ENCODE data around the gene DDA1.
A peak's percentile ranks its signal among the peaks of the same experiment; 100 is the strongest.

Gene DDA1

GRCh38 chr19:17318966-17319365, 9.6 kb downstream of the DDA1 start:
- H3K27ac ChIP-seq (ENCODE audit: extremely low read depth, low read depth, low read length), result no peak overlapping the region
- no peaks in the 10 kb centered on the region for H3K4me1 ChIP-seq (ENCODE audit: control insufficient read depth, insufficient read depth, low read length)
- H3K4me3 ChIP-seq (ENCODE audit: low read depth, low read length), result no peak overlapping the region
- POLR2A ChIA-PET, result interaction anchor here (1.0 to 3.1 kb wide), 3 partner anchors 9 to 14 kb away, joined by 3 to 15 read pairs (median 13); partner anchors contain the start of gene DDA1
- no peak for TF ChIP-seq ZNF529 (tag by site-specific recombination; IDR thresholded peaks at IDR 0.05; ENCODE audit: insufficient replicate concordance)
- TF ChIP-seq GLIS1 (tag by site-specific recombination; IDR thresholded peaks at IDR 0.05), result 0 out of 2 replicates have a peak, but pooled peaks have one; percentile 12
- no peaks in the 10 kb centered on the region for H3K9me3 ChIP-seq (ENCODE audit: control insufficient read depth, insufficient read depth, low read depth, low read length)
- CTCF ChIA-PET, result no interaction called here
- H3K36me3 ChIP-seq (ENCODE audit: control insufficient read depth in 2 of 2, insufficient read depth in 1 of 2, low read length in 2 of 2), result peaks cover 3 to 56% of the 10 kb centered on the region in 2 experiments; a peak in 2 of 3 replicates

DNA sequence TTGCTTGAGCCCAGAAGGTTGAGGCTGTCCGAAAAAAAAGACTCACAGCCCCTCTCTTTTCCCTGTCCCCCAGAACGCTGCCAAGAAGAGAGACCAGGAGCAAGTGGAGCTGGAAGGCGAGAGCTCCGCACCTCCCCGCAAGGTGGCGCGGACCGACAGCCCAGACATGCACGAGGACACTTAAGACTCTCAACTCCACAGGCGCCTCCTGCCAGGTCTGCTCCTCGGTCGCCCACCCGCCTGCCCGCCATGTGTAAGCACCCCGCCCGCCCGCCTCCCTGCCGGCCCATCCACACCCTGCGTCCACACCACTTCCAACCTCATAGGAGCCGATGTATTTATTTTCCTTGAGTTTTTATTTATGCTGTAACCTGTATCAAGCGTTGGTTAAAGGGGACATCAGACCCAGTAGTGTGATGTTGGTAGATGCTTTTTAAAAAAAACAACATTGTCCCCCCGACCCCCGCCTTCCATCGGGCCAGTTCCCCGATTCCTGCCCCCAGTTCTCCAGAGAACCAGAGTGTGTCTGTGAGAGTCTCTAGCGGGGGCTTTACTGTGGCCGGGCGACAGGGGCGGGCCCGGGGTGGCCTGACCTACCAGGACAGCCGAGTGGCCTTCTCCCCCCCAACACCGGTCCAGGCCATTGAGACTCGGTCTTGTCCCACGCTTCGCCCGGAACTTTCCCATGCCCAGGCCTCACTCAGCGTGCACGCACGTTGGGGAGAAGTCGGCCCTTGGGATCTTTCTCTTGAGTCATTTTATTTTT, 10.3 kb downstream of the DDA1 start:
- peaks cover 3 to 49% of the 10 kb centered on the region in 2 experiments; a peak in 2 of 3 replicates for H3K36me3 ChIP-seq (ENCODE audit: control insufficient read depth in 2 of 2, insufficient read depth in 1 of 2, low read length in 2 of 2)
- no peak for TF ChIP-seq ZNF514 (tag by site-specific recombination; IDR thresholded peaks at IDR 0.05)
- TF ChIP-seq ZNF266 (tag by site-specific recombination; IDR thresholded peaks at IDR 0.05; ENCODE audit: low read depth), result no peak
- TF ChIP-seq PRDM6 (tag by site-specific recombination; IDR thresholded peaks at IDR 0.05), result no peak
- TF ChIP-seq OSR2 (tag by site-specific recombination; IDR thresholded peaks at IDR 0.05), result no peak
- no peak for TF ChIP-seq ZSCAN18 (tag by site-specific recombination; IDR thresholded peaks at IDR 0.05)
- no peak for TF ChIP-seq ZNF585B (tag by site-specific recombination; IDR thresholded peaks at IDR 0.05)
- no peak for TF ChIP-seq ZNF571 (tag by site-specific recombination; IDR thresholded peaks at IDR 0.05)
- no peak for TF ChIP-seq ZNF133 (tag by site-specific recombination; IDR thresholded peaks at IDR 0.05)
- no peak for TF ChIP-seq ZNF596 (tag by site-specific recombination; IDR thresholded peaks at IDR 0.05)
- no peak for TF ChIP-seq MYNN (tag by site-specific recombination; IDR thresholded peaks at IDR 0.05; ENCODE audit: borderline replicate concordance)
- TF ChIP-seq ZNF221 (tag by site-specific recombination; IDR thresholded peaks at IDR 0.05; ENCODE audit: borderline replicate concordance), result no peak
- no peak for TF ChIP-seq ZNF707 (tag by site-specific recombination; IDR thresholded peaks at IDR 0.05)
- no peak for TF ChIP-seq ZNF211 (tag by site-specific recombination; IDR thresholded peaks at IDR 0.05; ENCODE audit: low read depth)
- TF ChIP-seq TCF7L2 (IDR thresholded peaks at IDR 0.05; ENCODE audit: borderline replicate concordance, low read depth, low read length), result no peak
- TF ChIP-seq HOXD13 (CRISPR knock-in tag; IDR thresholded peaks at IDR 0.05; ENCODE audit: borderline replicate concordance), result no peak
- no peak for TF ChIP-seq ZNF791 (tag by site-specific recombination; IDR thresholded peaks at IDR 0.05)
- no peak overlapping the region for H3K4me3 ChIP-seq (ENCODE audit: low read depth, low read length)
- no peaks in the 10 kb centered on the region for H3K4me1 ChIP-seq (ENCODE audit: control insufficient read depth, insufficient read depth, low read length)
- H3K27ac ChIP-seq (ENCODE audit: extremely low read depth, low read depth, low read length), result no peak overlapping the region
- ChIA-PET POLR2A (interaction anchor here (1.0 to 3.0 kb wide), 2 partner anchors 11 to 13 kb away, joined by 3 to 15 read pairs; partner anchors contain the start of gene DDA1), CTCF (no interaction called here)
- no peaks in the 10 kb centered on the region for H3K9me3 ChIP-seq (ENCODE audit: control insufficient read depth, insufficient read depth, low read depth, low read length)

DNA sequence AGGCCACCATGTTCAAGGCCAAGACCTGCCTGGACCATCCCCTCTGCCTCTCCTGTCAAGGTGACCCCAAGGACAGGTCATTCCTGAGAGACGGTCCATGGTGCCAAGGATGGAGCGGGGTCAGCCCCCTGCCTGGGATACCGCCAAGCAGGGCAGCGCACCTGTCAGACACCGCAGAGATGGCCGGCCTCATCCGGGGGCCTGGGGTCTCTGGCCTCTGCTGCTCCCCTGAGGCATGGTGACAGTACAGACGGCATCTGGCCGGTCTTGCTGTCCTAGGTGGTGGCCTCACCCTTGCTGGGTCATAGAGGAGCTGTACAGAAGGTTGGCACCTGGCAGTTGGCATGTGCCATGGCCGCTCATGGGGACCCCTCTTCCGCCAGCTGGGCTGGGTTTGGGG, 11.1 kb downstream of the DDA1 start:
- no peak for TF ChIP-seq REPIN1 (tag by site-specific recombination; IDR thresholded peaks at IDR 0.05; ENCODE audit: low read depth)
- TF ChIP-seq, protein P1, sequence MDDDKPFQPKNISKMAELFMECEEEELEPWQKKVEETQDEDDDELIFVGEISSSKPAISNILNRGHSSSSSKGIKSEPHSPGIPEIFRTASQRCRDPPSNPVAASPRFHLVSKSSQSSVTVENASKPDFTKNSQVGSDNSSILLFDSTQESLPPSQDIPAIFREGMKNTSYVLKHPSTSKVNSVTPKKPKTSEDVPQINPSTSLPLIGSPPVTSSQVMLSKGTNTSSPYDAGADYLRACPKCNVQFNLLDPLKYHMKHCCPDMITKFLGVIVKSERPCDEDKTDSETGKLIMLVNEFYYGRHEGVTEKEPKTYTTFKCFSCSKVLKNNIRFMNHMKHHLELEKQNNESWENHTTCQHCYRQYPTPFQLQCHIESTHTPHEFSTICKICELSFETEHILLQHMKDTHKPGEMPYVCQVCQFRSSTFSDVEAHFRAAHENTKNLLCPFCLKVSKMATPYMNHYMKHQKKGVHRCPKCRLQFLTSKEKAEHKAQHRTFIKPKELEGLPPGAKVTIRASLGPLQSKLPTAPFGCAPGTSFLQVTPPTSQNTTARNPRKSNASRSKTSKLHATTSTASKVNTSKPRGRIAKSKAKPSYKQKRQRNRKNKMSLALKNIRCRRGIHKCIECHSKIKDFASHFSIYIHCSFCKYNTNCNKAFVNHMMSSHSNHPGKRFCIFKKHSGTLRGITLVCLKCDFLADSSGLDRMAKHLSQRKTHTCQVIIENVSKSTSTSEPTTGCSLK (tag by site-specific recombination; IDR thresholded peaks at IDR 0.05), result no peak
- no peak for TF ChIP-seq HOXA7 (CRISPR knock-in tag; IDR thresholded peaks at IDR 0.05; ENCODE audit: borderline replicate concordance)
- no peak for TF ChIP-seq HIC1 (tag by site-specific recombination; IDR thresholded peaks at IDR 0.05)
- no peak for TF ChIP-seq ZBTB8A (tag by site-specific recombination; IDR thresholded peaks at IDR 0.05)
- TF ChIP-seq ZNF585B (tag by site-specific recombination; IDR thresholded peaks at IDR 0.05), result no peak
- TF ChIP-seq ZNF830 (tag by site-specific recombination; IDR thresholded peaks at IDR 0.05; ENCODE audit: low read depth), result no peak
- ChIA-PET CTCF (interaction anchor here (0.6 to 1.0 kb wide), 4 partner anchors 12 to 129 kb away, joined by 4 to 7 read pairs (median 4); no protein-coding TSS in a partner anchor), POLR2A (interaction anchor here (1.5 to 2.2 kb wide), 2 partner anchors 10 to 11 kb away, joined by 5 to 8 read pairs; partner anchors contain the start of gene DDA1)
- no peak overlapping the region for H3K27ac ChIP-seq (ENCODE audit: extremely low read depth, low read depth, low read length)
- no peak overlapping the region for H3K4me3 ChIP-seq (ENCODE audit: low read depth, low read length)
- no peaks in the 10 kb centered on the region for H3K9me3 ChIP-seq (ENCODE audit: control insufficient read depth, insufficient read depth, low read depth, low read length)
- peaks cover 0 to 46% of the 10 kb centered on the region in 2 experiments; a peak in 2 of 3 replicates for H3K36me3 ChIP-seq (ENCODE audit: control insufficient read depth in 2 of 2, insufficient read depth in 1 of 2, low read length in 2 of 2)
- no peaks in the 10 kb centered on the region for H3K4me1 ChIP-seq (ENCODE audit: control insufficient read depth, insufficient read depth, low read length)

All from HEK293 (cell line).